ENCODE measurements around the gene JOSD1.

DNA sequence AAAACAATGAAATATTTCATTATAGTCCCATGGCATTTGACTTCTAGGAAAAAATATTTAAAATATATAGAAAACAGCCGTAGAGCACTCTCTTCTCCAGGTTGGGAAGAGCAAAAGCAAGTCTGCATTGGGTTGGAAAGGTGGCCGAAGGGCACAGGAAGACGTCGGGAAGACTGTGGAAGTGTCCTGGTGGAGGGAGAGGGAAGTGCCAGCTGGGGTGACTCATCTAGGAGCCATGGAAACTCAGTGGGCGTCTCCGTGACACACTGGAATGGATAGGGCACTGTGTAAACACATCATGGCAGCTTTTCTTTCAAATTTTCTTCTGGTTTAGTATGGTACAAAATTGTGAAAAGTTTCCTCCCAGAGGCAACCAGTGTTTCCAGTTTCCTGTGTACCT, 17.7 kb upstream of the JOSD1 start:
- no peak for TF ChIP-seq POLR2A (IDR thresholded peaks at IDR 0.05)
- TF ChIP-seq, protein P1, sequence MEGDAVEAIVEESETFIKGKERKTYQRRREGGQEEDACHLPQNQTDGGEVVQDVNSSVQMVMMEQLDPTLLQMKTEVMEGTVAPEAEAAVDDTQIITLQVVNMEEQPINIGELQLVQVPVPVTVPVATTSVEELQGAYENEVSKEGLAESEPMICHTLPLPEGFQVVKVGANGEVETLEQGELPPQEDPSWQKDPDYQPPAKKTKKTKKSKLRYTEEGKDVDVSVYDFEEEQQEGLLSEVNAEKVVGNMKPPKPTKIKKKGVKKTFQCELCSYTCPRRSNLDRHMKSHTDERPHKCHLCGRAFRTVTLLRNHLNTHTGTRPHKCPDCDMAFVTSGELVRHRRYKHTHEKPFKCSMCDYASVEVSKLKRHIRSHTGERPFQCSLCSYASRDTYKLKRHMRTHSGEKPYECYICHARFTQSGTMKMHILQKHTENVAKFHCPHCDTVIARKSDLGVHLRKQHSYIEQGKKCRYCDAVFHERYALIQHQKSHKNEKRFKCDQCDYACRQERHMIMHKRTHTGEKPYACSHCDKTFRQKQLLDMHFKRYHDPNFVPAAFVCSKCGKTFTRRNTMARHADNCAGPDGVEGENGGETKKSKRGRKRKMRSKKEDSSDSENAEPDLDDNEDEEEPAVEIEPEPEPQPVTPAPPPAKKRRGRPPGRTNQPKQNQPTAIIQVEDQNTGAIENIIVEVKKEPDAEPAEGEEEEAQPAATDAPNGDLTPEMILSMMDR (IDR thresholded peaks at IDR 0.05 in 4 of 5, conservative IDR thresholded peaks at IDR 0.05 in 1 of 5), result peak; percentile 56 to 74 (median 71)
